ENCODE results near the gene KIF11.
"Not testable (repeated sequence)": the region's sequence is repeated elsewhere in the genome, so short reads cannot be mapped to it uniquely, and the experiment has no call there.

Gene KIF11

DNA sequence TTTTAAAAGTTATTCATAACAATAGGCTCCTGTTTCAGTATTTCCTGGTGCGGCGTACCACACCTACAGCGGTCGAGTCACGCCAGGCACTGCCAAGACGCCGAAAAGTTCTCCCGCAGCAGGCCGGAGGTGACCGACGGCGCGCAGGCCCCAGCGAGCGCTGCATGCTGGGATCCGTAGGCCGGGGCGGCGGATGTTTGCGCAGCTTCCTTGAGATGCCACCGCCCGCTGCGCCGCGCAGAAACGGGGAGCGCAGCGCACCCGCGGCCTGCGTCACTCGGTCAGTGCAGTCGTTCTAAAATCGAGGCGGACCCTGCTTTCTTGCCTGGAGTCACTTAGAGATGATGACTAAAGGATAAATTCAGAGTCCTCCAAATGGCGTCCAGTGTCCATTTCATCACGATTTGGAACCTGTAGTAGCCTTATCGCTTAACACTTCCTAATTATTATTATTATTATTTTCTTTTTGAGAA, 1.3 kb upstream of the KIF11 start:
- peak; percentile 87 for DNase-seq (ENCODE audit: low spot score)

- no peak for DNase-seq (ENCODE audit: low spot score)
Observed at GRCh38 chr10:92593619-92594588, 974 bp downstream of the KIF11 start.

GRCh38 chr10:92595505-92595904, 2.6 kb downstream of the KIF11 start:
- DNase-seq (ENCODE audit: low spot score) = no peak

DNA sequence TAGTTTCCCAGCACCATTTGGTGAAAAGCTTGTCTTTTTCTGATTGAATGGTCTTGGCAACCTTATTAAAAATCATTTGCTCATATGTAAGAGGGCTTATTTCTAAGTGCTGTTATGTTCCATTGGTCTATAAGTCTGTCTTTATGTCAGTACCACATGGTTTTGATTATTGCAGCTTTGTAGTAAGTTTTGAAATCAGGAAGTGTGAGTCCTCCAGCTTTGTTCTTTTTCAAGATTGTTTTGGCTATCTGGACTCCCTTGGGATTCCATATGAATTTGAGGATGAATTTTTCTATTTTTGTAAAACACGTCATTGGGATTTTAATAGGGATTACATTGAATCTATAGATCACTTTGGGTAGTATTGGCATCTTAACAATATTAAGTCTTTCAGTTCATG, 5.4 kb downstream of the KIF11 start:
- no peak for DNase-seq (ENCODE audit: low spot score)

GRCh38 chr10:92604841-92605240, 11.9 kb downstream of the KIF11 start:
- no peak for DNase-seq (ENCODE audit: low spot score)

GRCh38 chr10:92615515-92615914, 22.6 kb downstream of the KIF11 start:
- DNase-seq (ENCODE audit: low spot score) = no peak

- DNase-seq (ENCODE audit: low spot score) = no peak
Observed at GRCh38 chr10:92619368-92619767, 26.4 kb downstream of the KIF11 start.

GRCh38 chr10:92627845-92628480, 35.0 kb downstream of the KIF11 start:
- no peak for DNase-seq (ENCODE audit: low spot score)

DNA sequence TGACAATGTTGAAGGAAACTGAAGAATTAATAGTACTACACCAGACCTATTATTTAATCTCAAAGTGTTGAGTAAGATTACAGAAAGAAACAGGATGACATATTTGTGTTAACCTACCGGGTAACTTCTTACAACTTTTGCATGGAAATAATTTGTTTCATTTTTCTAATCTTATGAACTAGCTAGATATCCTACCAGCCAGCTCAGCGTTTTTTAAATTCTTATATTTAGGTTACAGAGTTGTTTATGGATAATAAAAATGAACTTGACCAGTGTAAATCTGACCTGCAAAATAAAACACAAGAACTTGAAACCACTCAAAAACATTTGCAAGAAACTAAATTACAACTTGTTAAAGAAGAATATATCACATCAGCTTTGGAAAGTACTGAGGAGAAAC, 37.0 kb downstream of the KIF11 start:
- DNase-seq (ENCODE audit: low spot score) = no peak

DNA sequence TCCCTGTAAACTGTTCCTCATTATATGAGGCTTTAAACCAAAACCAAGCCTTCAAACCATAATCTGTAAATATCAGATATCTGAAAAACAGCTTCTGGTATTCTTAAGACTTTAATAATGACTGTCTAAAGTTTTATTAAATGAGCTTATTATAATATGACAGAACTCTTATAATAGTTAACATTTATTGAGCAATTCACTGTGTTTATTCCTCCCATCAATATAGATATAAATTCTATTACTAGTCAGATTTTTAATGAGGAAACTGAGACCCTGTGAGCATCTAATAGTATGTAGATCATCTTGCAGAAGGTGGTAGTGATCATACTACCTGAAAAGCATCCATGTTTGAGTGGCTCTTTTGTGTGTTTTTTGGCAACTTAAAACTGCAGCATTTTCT, 45.1 kb downstream of the KIF11 start:
- no peak for DNase-seq (ENCODE audit: low spot score)

DNA sequence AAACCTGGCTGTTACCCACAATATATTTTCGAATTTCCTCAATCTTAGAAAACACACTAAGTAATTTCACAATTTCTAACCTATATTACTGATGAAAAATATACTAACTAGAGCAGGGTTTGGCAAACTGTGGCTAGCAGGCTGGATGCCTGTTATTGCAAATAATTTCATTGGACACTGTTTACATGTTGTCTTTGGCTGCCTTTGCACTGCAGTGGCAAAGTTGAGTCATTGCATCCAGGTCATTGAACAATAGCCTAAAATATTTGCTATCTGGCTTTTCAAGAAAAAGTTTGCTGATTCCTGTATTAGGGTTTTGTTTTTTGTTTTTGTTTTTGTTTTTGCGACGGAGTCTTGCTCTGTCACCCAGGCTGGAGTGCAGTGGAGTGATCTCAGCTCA, 47.2 kb downstream of the KIF11 start:
- no peak for DNase-seq (ENCODE audit: low spot score)

DNA sequence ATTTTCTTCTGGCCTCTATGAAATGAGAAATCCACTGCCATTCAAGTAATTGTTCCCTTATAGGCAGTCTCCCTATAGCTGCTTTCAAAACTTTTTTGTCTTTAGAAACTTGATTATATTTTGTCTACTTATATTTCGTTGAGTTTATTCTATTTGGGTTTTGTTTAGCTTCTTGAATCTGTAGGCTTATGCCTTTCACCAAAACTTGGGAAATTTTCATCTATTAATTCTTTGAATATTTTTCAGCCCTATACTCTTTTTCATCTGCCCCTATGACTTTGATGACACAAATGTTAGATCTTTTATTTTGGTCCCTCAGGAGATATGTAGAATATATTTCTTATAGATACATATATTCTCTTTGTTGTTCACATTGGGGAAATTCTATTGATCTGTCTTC, 48.6 kb downstream of the KIF11 start:
- DNase-seq (ENCODE audit: low spot score) = no peak

DNA sequence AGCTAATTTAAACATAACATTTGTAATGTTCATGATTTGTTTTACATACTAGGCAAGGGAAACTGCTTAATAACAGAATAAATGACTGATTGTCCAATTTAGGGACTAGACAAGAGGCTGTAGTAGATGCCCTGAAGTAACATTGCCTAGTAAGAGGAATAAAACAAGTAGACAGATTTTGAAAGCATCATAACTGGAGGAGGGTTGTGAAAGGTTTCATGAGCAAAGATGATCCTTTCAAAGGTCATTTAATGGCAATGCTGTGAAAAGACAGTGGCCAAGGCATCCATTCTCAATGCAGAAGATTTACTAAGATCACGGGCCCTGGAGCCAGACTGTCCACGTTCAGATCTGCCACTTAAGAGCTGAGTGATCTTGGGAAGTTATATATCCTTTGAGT, 52.0 kb downstream of the KIF11 start:
- no peak for DNase-seq (ENCODE audit: low spot score)

GRCh38 chr10:92650864-92651263, 57.9 kb downstream of the KIF11 start:
- not testable (repeated sequence) for DNase-seq (ENCODE audit: low spot score)

DNA sequence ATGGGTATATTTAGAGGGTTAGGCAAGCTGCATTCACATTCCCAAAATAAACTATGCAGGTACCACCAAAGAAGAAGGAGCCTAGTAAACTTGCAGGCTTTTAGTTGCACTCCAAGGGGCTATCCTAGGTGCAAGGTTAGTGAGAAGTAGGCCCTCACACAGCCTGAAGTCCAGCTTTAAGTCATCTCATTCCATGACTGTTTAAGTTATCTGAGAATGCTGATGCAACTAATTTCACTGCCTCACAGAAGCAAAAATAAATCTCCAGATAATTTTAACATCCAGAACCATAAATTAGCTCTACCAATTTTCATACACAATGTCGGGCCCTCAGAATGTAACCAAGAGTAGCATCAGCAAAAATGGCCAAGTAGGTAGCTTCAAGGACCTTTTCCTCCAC, 62.5 kb downstream of the KIF11 start:
- DNase-seq (ENCODE audit: low spot score) = no peak

GRCh38 chr10:92656266-92656961, 63.5 kb downstream of the KIF11 start:
- no peak for DNase-seq (ENCODE audit: low spot score)

DNA sequence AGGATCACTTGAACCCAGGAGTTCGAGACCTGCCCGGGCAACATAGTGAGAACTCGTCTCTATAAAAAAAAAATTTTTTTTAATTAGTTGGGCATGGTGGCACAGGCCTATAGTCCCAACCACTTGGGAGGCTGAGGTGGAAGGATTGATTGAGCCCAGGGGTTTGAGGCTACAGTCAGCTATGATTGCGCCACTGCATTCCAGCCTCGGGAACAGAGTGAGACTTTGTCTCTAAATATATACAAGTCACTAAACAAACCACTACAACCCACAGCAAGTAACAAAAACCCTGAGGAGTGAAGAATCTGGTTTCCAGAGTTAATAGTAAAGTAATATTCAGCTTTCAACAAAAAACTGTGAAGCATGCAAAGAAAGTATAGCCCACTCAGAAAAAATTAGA, 64.1 kb downstream of the KIF11 start:
- DNase-seq (ENCODE audit: low spot score) = no peak

GRCh38 chr10:92662848-92663247, 69.9 kb downstream of the KIF11 start:
- DNase-seq (ENCODE audit: low spot score) = no peak

DNA sequence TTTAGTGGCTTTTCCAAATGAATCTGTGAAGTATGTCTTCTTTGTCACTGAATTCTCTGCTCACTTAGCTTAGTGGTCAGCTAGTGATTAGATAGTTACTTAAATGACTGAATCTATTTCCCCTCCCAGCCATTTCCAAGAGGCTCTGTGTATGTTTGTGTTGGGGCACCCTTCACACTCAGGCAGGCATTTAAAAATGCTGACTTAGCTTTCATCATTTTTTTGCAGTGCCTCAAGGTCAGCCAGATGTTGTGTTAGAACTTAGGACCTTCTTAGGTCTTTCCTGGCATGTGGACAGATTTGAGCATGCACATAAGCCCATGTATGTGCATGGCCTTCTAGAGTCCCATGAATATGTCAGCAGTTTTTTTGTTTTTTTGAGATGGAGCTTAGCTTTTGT, 71.4 kb downstream of the KIF11 start:
- no peak for DNase-seq (ENCODE audit: low spot score)

DNA sequence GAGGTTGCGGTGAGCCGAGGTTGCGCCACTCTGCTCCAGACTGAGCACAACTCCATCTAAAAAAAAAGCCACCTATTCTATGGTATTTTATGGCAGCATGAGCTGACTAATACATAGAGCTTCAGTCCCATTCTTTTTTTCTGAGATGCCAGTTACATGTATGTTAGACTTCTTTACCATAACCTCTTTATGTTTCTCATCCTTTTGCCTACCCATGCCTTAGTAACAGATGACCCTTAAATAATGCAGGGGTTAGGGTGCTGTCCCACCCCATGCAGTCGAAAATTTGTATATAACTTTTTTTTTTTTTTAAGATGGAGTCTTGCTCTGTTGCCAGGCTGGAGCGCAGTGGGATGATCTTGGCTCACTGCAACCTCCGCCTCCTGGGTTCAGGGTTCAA, 74.1 kb downstream of the KIF11 start:
- no peak for DNase-seq (ENCODE audit: low spot score)

GRCh38 chr10:92677708-92678107, 84.8 kb downstream of the KIF11 start:
- no peak for DNase-seq (ENCODE audit: low spot score)

- no peak for DNase-seq (ENCODE audit: low spot score)
Observed at GRCh38 chr10:92678206-92678605, 85.3 kb downstream of the KIF11 start.

All from SW480 (cell line).